ENCODE measurements around the gene OXSM. TPM values are rescaled to one million over a fixed set of nuclear protein-coding genes. Genes with fewer than 3 reads are reported as not detected.

The OXSM gene
- total RNA-seq = 1 to 10 TPM; 7.0 to 7.6 TPM
- total RNA-seq = 11.8 to 15.9 reads per million in 2 donors

DNA sequence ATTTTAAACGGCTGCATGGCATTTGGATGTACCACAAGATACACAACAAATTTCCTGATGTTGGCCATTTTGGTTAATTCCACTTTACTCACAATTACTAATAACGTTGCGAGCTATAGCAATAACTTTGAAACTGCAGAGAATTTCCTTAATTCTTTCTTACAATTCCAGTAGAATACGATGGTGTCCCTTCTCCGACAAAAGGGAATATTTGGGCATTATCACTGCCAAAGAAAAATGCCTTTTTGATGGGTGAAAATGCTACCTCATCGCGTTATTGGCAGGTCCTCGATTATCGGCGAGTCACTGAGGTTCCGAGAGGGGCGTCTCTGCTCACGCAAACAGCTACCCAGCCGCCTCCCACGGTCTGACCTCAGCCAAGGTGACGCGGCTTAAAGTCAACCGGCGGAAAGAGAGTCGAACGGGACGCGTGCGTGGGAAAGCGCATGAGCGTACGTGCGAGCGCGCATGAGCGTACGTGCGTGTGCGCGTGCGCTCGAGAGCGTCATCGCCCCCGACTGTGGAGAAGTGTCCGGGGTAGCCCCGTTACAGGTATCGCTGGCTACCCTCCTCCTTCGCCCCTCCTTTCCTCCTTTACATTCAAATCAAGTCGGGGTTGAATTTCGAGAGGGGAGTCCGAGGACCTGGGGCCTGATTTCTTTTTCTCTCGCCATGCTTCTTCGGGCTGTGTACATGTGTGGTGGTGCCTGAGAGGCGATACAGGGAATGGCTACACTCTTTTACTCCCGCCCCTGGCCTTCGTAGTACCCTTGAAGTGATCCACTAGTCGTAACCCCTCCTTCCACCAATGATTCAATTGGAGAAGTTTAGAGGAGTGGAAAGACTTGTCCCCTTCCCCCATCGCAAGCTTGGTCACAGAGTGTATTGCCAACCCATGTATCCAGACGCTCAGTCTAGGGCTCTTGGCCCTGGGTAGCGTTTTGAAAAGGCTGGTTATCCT is at the start of gene OXSM:
Gene OXSM (plus strand): TSS at position 495 of the 961 bp plus-strand sequence. CDS start 931 bp downstream, outside the sequence.
- H3K9me3 ChIP-seq (ENCODE audit: control insufficient read depth, low read length, poor library complexity, severe bottlenecking) = no peaks in the 10 kb centered on the region
- ATAC-seq = peak; percentile 95
- H3K36me3 Mint-ChIP-seq (ENCODE audit: low read depth) = peaks cover 3% of the 10 kb centered on the region
- peak; percentile 74 to 85 (median 80) for DNase-seq
- H3K27me3 Mint-ChIP-seq = no peaks in the 10 kb centered on the region
- peak within 1 kb of the TSS; percentile 96 for H3K4me3 Mint-ChIP-seq
- H3K27ac Mint-ChIP-seq = peak within 1 kb of the TSS; percentile 95
- peaks cover 20% of the 10 kb centered on the region for H3K4me1 Mint-ChIP-seq

DNA sequence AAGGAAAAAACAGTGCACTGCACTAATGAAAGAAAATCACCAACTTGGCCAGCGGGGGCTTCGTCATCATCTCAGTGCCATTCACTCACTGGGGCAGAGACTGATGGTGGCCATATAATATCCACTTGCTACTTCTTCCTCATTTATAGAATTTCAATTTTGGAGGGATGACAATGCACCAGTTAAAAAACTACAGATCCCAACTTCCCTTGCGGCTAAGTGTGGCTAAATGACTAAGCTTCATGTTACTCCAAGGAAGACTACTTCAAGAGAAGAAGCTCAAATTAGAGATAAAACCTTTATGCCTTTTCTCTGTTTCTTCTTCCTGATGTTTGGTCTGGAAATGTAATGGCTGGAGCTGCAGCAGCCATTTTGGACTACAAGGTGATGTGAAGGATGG is 45.4 kb upstream of the OXSM start:
- H3K9me3 ChIP-seq (ENCODE audit: control insufficient read depth, low read length, poor library complexity, severe bottlenecking) = no peaks in the 10 kb centered on the region
- peak overlapping the region; percentile 57 for H3K27ac Mint-ChIP-seq
- no peak overlapping the region for H3K4me3 Mint-ChIP-seq
- peaks cover 2% of the 10 kb centered on the region for H3K4me1 Mint-ChIP-seq
- ATAC-seq (no peak), DNase-seq (no peak)
- peaks cover 8% of the 10 kb centered on the region for H3K36me3 Mint-ChIP-seq (ENCODE audit: low read depth)
- H3K27me3 Mint-ChIP-seq = no peaks in the 10 kb centered on the region

DNA sequence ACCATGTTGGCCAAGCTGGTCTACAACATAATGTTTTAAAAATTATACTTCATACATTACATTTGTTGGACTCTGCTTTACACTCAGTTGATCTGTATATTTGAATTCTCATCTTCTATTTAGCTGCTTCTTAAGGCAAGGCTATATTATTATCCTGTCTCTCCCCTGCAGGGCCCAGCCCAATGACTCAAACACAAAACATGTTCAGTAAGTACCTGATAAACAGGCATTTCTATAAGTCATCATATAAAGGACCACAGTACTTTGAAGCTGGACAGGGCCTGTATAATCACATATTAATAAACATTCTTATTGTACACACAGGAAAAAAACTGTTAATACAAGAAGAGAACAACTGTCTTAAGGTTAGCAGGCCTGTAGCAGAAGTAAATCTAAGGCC is 42.9 kb upstream of the OXSM start:
- ATAC-seq (no peak), DNase-seq (no peak)
- H3K27ac Mint-ChIP-seq = no peak overlapping the region
- peaks cover 13% of the 10 kb centered on the region for H3K36me3 Mint-ChIP-seq (ENCODE audit: low read depth)
- peak overlapping the region; percentile 28 for H3K4me3 Mint-ChIP-seq
- H3K27me3 Mint-ChIP-seq = no peaks in the 10 kb centered on the region
- peaks cover 4% of the 10 kb centered on the region for H3K4me1 Mint-ChIP-seq
- no peaks in the 10 kb centered on the region for H3K9me3 ChIP-seq (ENCODE audit: control insufficient read depth, low read length, poor library complexity, severe bottlenecking)

DNA sequence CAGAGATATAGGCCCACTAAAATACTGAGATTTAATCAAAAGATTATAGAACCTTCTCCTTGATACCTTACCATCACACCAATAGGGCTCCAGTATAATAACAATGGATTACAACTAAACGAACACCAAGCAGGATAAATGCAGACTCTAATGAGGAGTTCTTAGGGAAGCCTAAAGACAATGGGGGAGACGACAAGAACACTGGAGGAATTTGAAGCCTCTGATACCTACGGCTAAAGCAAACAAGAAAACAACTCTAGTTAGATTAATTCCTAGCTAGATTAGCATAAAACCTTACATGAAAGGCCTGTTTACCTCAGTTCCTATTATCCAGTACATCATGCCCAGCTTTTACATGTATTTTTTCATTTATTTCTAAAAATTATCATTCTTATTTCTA is 41.7 kb upstream of the OXSM start:
- H3K4me1 Mint-ChIP-seq = peaks cover 4% of the 10 kb centered on the region
- H3K4me3 Mint-ChIP-seq = no peak overlapping the region
- peaks cover 12% of the 10 kb centered on the region for H3K36me3 Mint-ChIP-seq (ENCODE audit: low read depth)

DNA sequence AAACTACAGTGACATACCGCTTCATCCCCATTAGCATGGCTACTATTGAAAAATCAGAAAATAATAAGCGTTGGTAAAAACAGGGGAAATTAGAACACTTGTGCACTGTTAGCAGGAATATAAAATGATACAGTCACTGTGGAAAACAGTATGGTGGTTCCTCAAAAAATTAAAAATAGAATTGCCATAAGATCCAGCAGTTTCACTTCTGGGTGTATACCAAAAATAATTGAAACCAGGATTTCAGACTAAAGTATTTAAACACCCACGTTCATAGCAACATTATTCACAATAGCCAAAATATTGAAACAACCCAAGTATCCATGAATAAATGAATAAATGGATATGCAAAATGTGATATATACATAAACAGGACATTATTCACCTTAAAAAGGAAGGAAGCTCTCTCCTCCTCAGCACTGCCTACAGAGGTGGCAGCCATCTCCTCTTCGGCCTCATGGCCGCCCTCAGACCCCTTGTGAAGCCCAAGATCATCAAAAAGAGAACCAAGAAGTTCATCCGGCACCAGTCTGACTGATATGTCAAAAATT is 40.8 kb upstream of the OXSM start:
- no peaks in the 10 kb centered on the region for H3K9me3 ChIP-seq (ENCODE audit: control insufficient read depth, low read length, poor library complexity, severe bottlenecking)
- H3K4me1 Mint-ChIP-seq = peaks cover 9% of the 10 kb centered on the region
- H3K27me3 Mint-ChIP-seq = no peaks in the 10 kb centered on the region
- ATAC-seq (no peak), DNase-seq (no peak)
- no peak overlapping the region for H3K4me3 Mint-ChIP-seq
- no peak overlapping the region for H3K27ac Mint-ChIP-seq
- H3K36me3 Mint-ChIP-seq (ENCODE audit: low read depth) = peaks cover 16% of the 10 kb centered on the region

More for the DNA sequence above, 41.7 kb upstream of the OXSM start:
- Mint-ChIP-seq H3K27me3 (no peaks in the 10 kb centered on the region), H3K27ac (no peak overlapping the region)
- DNase-seq = no peak
- no peak for ATAC-seq
- no peaks in the 10 kb centered on the region for H3K9me3 ChIP-seq (ENCODE audit: control insufficient read depth, low read length, poor library complexity, severe bottlenecking)

DNA sequence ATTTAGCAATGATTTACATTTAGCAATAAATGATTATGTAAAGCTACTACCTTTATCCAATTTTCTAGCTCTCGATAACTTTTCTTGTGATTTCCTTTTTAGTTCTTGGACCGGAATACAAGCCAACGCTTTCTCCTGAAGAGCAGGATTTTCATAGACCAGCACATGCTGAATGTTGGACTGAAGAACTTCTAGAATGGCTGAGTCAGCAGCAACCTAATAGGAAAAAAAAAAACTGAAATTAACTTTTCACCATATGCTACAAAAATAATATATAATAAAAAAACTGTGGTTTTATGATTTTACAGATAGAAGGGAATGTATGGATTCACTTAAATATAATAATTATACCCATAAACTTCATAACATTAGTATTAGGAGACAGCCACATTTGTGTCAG is 38.8 kb upstream of the OXSM start:
- H3K36me3 Mint-ChIP-seq (ENCODE audit: low read depth) = peaks cover 16% of the 10 kb centered on the region
- H3K4me3 Mint-ChIP-seq = no peak overlapping the region
- no peaks in the 10 kb centered on the region for H3K9me3 ChIP-seq (ENCODE audit: control insufficient read depth, low read length, poor library complexity, severe bottlenecking)
- no peak overlapping the region for H3K27ac Mint-ChIP-seq
- DNase-seq = no peak
- ATAC-seq = no peak
- peaks cover 20% of the 10 kb centered on the region for H3K4me1 Mint-ChIP-seq
- no peaks in the 10 kb centered on the region for H3K27me3 Mint-ChIP-seq

DNA sequence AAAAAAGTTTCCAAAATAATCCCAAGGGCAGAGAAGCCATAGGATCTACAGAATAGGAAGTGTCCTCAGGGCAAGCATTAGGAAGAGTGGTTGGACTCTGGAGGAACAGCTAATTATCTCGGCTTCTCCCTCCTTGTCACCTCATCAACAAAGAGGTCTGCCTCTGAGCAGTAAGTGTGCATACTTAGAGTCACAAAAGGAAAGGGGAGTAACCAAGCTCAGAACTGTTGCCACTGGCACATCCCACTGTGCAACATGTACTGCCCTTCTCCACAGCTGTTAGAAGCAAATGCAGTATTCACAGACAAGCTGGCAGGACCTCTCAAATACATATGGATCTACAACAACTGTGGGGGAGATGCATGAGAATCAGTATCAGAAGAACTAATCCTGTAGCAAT is 38.2 kb upstream of the OXSM start:
- H3K27ac Mint-ChIP-seq = no peak overlapping the region
- ATAC-seq (no peak), DNase-seq (no peak)
- no peak overlapping the region for H3K4me3 Mint-ChIP-seq
- no peaks in the 10 kb centered on the region for H3K27me3 Mint-ChIP-seq
- H3K9me3 ChIP-seq (ENCODE audit: control insufficient read depth, low read length, poor library complexity, severe bottlenecking) = no peaks in the 10 kb centered on the region
- H3K36me3 Mint-ChIP-seq (ENCODE audit: low read depth) = peaks cover 16% of the 10 kb centered on the region
- peaks cover 26% of the 10 kb centered on the region for H3K4me1 Mint-ChIP-seq

DNA sequence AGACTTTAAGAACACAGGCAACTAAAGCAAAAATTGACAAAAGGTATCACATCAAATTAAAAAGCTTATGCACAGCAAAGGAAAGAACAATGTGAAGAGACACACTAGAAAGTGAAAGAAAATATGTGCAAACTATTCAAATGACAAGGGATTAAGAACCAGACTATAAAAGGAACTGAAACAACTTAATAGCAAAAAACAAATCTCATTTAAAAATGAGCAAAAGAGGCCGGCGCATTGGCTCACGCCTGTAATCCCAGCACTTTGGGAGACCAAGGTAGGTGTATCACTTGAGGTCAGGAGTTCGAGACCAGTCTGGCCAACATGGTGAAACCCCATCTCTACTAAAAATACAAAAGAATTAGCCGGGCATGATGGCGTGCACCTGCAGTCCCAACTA is 21.0 kb upstream of the OXSM start:
- no peak for DNase-seq
- peaks cover 17% of the 10 kb centered on the region for H3K4me1 Mint-ChIP-seq
- ATAC-seq = no peak
- H3K27me3 Mint-ChIP-seq = no peaks in the 10 kb centered on the region
- peaks cover 2% of the 10 kb centered on the region for H3K36me3 Mint-ChIP-seq (ENCODE audit: low read depth)
- H3K9me3 ChIP-seq (ENCODE audit: control insufficient read depth, low read length, poor library complexity, severe bottlenecking) = no peaks in the 10 kb centered on the region
- H3K4me3 Mint-ChIP-seq = no peak overlapping the region
- H3K27ac Mint-ChIP-seq = no peak overlapping the region

DNA sequence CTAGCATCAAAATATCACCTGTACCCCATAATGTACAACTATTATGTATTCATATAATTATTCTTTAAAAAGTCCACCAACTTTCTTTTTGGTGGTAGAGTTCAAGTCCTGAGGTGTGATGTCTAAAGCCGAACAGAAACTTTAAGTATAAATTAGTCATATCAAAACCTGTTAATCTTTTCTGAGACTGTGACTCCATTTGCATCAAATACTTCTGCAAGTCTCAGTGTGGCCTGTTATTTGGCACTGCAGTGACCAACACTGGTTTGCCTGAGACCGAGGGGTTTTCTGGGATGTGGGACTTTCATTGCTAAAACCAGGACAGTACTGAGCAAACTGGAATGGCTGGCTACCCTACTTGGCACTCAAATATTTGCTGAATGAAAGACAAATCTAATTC is 14.0 kb upstream of the OXSM start:
- Mint-ChIP-seq H3K27ac (no peak overlapping the region), H3K36me3 (ENCODE audit: low read depth) (peaks cover 10% of the 10 kb centered on the region), H3K4me3 (no peak overlapping the region), H3K27me3 (no peaks in the 10 kb centered on the region), H3K4me1 (peaks cover 17% of the 10 kb centered on the region)
- no peaks in the 10 kb centered on the region for H3K9me3 ChIP-seq (ENCODE audit: control insufficient read depth, low read length, poor library complexity, severe bottlenecking)
- DNase-seq (no peak), ATAC-seq (no peak)

DNA sequence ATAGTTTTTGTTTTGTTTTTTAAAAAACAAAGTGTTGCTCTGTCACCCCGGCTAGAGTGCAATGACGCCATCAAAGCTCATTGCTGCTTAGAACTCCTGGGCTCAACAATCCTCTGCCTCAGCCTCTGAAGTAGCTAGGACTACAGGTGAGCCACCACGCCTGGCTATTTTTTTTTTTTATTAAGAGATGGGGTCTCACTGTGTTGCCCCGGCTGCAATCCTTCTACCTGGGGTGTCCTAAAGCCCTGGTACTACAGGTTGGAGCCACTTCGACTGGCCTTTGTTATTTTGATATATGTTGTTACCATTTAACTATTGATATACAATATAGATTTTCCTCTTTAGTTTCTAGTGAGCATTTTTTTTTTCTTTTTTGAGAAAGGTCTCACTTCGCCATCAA is 9.3 kb upstream of the OXSM start:
- Mint-ChIP-seq H3K4me3 (no peak overlapping the region), H3K27me3 (no peaks in the 10 kb centered on the region), H3K27ac (peak overlapping the region; percentile 72), H3K4me1 (peaks cover 24% of the 10 kb centered on the region), H3K36me3 (ENCODE audit: low read depth) (peaks cover 12% of the 10 kb centered on the region)
- H3K9me3 ChIP-seq (ENCODE audit: control insufficient read depth, low read length, poor library complexity, severe bottlenecking) = no peaks in the 10 kb centered on the region
- ATAC-seq = no peak
- no peak for DNase-seq

DNA sequence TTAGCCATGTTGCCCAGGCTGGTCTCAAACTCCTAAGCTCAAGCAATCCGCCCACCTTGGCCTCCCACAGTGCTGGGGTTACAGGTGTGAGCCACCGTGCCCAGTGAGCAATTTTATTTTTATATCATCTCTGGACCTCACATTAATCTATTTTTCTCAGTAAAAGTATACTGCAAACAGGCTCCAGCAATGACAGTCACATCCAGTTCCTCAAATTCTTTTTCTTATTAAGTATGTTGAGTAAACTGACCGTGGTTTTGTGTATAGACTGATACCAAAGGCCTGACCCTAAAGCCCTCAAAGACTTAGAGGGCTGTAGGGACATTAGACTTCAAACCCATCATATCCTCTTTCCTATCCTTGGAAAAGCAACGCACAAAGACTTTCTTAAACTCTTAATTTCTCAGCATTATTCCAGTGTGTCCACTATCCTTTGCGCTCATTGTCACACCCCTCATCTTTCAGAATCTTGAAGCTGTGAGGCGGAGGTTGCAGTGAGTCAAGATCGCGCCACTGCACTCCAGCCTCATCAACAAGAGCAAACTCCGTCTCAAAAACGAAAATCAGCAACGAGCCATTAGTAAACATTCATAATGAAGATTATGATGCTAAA is 8.6 kb upstream of the OXSM start:
- Mint-ChIP-seq H3K4me3 (peak overlapping the region; percentile 86), H3K36me3 (ENCODE audit: low read depth) (peaks cover 12% of the 10 kb centered on the region), H3K27ac (peak overlapping the region; percentile 72), H3K27me3 (no peaks in the 10 kb centered on the region), H3K4me1 (peaks cover 24% of the 10 kb centered on the region)
- H3K9me3 ChIP-seq (ENCODE audit: control insufficient read depth, low read length, poor library complexity, severe bottlenecking) = no peaks in the 10 kb centered on the region
- no peak for ATAC-seq
- no peak for DNase-seq

DNA sequence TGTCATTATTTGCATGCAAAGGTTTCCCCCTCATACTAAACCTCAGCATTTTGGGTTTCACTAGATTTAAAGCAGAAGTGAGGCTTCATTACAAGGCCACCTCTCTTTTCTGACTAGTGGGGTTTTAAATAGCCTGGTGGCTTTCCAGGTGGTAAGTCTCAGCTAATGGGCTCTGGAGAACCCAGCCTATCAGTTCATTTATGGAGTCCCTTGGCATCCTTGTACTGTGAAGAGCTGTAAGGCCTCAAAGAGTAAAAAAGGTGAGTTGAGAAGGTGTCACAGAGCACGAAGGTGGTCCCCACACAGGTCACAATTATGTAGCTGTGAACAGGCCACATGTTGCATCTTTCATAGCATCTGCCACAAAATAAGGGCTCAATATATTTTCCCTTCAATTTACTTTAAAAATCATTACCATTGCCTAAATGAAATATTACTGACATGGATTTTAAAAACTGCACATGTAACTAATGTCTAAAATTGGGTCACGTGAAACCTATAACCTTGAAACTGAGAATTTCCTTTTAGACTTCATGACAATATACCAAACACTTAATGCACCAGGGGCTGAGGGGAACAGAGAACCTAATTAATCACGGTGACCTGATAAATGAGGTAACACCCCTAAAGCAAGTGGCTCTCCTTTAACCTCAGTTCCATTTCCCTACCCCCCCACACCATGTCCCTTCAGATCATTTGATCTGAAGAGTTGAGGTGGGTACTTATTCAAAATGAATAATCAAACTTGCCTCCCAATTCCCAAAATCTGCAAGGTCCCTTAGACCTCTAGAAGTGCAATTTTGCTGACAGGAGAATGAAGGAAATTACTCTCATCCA is 7.9 kb upstream of the OXSM start:
- H3K9me3 ChIP-seq (ENCODE audit: control insufficient read depth, low read length, poor library complexity, severe bottlenecking) = no peaks in the 10 kb centered on the region
- DNase-seq (no peak), ATAC-seq (no peak)
- H3K27ac Mint-ChIP-seq = peak overlapping the region; percentile 88
- H3K27me3 Mint-ChIP-seq = no peaks in the 10 kb centered on the region
- peak overlapping the region; percentile 86 for H3K4me3 Mint-ChIP-seq
- peaks cover 7% of the 10 kb centered on the region for H3K36me3 Mint-ChIP-seq (ENCODE audit: low read depth)
- peaks cover 20% of the 10 kb centered on the region for H3K4me1 Mint-ChIP-seq

DNA sequence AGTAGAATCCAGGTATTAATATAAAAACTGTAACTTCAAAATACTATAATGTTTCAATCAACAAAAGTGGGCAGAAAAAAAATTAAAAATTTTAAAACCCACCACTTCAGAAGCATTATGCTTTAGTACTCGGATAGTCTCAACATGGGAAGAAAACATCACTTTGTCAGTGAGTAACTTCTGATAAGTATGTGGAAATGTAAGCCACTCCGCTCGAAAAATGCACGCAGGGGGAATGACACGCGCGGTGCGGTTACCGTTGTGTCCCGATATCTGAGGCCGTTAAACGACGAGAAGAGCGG is 7.3 kb upstream of the OXSM start:
- Mint-ChIP-seq H3K27me3 (no peaks in the 10 kb centered on the region), H3K4me3 (peak overlapping the region; percentile 86), H3K4me1 (peaks cover 17% of the 10 kb centered on the region), H3K27ac (peak overlapping the region; percentile 88), H3K36me3 (ENCODE audit: low read depth) (peaks cover 4% of the 10 kb centered on the region)
- no peaks in the 10 kb centered on the region for H3K9me3 ChIP-seq (ENCODE audit: control insufficient read depth, low read length, poor library complexity, severe bottlenecking)
- ATAC-seq (no peak), DNase-seq (no peak)
